Fibroblast of the conjunctiva (primary cell): ENCODE data around the gene SMIM1.

Experiments
- DNase-seq: peaks from one replicate; pipeline ENCODE4 v3.0.0-alpha.2; 2010; ENCODE audit warnings: low read depth

SMIM1 gene, protein sequence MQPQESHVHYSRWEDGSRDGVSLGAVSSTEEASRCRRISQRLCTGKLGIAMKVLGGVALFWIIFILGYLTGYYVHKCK

DNA sequence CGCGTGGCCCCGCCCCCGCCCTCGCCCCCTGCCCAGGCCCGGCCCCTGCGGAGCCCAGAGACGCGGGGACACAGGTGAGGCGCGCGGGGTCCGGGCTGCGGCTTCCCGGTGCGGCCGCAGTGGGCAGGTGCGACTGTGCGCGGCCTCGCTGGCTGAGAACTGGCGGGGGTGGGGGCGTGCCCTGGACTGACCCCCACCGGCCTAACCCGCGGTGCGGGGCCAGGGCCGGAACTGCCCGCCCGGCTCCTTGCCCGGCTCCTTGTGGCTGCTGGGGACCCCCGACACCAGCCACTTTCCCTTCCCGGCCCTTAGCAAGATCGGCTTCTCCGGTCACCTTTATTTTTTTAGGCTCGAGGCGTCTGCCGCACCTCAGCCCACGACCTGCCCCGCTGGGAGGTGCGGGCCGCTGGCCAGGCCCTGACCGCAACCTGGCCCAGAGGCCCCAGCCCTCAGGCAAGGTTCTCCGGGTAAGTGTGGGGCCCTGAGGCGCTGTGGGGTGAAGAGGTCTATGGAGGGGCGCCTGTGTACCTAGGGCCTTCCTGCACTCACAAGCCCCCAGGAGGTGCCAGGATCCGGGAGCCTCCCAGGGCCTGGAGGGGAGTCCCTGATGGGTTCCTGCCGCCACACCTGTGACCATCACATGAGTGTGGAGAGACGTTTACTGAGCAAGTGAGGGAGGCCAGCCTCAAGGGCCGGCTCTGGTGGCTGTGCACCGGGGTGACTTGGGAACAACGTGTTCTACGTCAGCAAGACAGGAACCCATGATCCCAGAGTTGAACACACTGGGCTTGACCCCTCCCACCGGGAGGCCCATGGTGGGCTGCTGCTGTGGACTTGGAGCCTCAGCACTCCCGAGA lies at the start of gene SMIM1:
Gene SMIM1 (plus strand): TSS at position 35 of the 857 bp plus-strand sequence. CDS start 2,625 bp downstream, outside the sequence.
- no peak for DNase-seq

DNA sequence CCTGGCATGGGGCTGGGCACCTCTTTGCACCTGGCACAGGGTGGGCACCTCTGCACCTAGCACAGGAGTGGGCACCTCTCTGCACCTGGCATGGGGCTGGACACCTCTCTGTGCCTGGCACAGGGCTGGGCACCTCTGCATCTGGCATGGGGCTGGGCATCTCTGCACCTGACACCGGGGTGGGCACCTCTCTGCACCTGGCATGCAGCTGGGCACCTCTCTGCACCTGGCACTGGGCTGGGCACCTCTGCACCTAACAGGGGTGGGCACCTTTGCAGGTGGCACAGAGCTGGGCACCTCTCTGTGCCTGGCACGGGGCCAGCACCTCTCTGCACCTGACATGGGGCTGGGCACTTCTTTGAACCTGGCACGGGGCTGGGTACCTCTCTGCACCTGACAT lies 49.7 kb upstream of the SMIM1 start:
- DNase-seq = no peak

DNA sequence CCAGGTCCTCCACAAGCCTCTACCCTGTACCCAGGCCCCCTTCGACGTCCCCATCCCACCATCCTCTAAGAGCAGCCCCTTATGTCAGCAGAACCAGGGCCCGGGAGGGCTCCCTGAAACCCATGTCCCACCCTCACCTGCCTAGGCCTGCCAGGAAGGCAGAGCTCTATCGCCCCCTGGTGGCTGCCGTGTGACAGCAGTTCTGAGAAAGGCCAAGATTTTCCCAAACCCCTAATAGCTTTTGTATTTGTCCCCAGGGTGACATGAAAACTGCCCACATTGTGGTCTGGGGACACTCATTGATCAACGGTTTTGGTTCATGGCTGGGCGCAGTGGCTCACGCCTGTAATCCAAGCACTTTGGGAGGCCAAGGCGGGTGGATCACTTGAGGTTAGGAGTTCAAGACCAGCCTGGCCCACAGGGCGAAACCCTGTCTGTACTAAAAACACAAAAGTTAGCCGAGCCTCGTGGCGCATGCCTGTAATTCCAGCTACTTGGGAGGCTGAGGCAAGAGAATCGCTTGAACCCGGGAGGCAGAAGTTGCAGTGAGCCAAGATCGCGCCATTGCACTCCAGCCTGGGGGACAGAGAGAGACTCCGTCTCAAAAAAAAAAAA lies 48.0 kb upstream of the SMIM1 start:
- peak; percentile 24 for DNase-seq

DNA sequence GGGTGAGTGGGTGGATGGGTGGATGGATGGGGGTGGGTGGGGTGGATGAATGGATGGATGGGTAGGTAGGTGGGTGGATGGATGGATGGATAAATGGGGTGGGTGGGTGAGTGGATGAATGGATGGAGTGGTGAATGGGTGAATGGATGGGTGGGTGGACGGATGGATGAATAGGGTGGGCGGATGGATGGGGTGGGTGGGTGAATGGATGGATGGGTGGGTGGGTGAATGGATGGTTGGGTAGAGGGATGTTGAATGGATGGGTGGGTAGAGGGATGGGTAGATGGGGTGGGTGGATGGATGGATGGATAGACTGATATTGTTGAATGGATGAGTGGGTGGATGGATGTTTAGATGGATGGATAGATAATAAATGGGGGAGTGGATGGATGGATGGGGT lies 47.2 kb upstream of the SMIM1 start:
- no peak for DNase-seq

DNA sequence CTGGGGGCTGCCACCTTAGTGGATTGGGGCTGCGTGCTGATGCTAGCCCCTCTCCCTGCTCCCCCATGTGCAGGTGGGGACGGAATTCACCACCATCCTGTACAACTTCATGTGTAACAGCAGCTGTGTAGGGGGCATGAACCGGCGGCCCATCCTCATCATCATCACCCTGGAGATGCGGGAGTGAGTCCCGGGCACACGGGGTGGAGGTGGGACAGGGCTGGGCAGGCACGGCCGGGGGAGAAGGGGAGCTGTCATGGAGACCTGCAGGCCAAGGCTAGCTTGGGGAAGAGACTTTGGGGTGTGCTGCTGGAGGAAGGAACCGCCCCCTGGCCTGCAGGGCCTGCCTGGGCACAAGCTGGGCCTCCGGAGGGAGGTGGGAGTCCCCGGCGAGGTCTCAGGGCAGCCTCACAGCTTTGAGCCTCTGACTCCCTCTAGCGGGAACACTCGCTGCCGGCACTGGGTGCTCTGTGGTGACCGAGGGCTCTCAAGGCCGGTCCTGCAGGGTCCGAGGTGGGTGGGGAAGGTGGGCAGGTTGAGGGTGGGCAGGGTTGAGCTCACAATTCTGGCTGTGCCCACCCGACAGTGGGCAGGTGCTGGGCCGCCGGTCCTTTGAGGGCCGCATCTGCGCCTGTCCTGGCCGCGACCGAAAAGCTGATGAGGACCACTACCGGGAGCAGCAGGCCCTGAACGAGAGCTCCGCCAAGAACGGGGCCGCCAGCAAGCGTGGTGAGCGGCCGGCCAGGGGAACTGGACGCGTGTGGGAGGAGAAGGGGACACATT lies 45.3 kb upstream of the SMIM1 start:
- DNase-seq = no peak

DNA sequence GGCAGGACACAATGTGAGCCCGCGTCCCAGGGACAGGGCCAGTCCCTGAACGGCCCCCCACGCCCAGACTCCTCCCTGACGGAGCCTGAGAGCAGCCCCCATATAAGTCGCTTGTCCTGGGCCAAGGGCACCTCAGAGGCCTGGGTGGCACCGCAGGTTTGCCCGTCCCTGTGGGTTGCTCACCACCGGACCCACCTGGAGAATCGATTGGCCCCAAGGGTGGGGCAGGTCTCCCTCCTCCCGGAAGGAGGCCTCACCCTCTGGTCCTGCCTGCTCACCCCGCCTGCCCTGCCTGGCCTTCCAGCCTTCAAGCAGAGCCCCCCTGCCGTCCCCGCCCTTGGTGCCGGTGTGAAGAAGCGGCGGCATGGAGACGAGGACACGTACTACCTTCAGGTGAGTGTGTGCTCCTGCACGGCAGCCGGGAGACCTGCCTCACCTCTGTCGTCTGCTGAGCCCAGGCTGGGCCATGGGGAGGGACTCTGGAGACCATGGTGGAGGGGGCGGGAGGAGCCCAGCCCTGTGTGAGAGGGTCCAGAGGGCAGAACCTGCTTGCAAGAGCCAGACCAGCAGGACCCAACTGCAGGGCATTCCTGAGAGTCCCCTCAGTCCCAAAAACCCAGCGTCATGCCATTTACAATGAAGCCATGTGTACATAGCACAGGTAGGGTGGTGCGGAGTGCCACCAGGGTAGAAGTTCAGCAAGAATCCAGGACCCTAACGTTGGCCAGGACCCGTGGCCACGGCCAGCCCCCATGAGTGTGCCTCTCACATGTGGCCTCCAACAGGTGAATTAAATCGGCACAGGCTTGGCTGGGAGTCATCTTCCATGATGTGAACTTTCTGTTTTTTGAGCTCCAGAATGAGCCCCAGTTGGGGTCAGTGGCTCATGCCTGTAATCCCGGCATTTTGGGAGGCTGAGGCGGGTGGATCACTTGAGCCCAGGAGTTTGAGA lies 44.4 kb upstream of the SMIM1 start:
- DNase-seq = no peak

DNA sequence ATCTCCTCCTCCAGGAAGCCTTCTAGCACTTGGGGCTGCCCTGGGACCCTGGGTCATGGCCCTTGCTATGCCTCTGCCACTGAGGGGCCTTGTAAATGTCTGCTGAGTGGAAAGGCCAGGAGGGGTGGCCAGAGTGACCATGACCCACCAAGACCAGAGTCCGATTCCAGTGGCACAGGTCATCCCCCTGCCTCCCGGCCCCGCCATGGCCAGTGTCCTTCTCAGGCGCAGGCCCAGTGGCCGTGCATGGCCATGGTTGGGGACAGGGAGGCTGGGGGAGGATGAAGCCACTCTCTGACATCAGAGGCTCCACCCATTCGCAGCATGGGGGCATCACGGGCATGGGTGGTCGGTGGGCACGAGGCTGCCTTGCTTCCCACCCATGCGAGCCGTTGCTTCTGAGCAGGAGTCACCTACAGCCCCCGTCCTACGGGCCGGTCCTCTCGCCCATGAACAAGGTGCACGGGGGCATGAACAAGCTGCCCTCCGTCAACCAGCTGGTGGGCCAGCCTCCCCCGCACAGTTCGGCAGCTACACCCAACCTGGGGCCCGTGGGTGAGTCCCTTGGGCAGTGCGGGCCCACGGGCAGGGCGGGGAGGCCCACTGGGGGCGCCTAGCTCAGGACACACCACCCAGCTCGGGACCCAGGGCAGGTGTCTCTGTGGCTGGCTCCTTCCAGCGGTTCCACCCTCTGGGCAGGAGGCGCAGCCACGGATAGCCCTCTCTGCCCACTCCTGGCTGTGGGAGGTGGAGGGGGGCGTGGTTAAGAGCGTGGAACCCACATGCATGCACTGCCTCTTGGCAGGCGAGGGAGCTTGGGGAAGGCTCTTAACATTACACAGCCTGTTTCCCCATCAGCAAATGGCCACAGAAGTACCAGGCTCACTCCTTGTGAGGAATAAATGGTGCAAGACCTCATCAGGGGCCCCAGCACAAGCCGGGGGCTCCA lies 42.7 kb upstream of the SMIM1 start:
- DNase-seq = no peak

DNA sequence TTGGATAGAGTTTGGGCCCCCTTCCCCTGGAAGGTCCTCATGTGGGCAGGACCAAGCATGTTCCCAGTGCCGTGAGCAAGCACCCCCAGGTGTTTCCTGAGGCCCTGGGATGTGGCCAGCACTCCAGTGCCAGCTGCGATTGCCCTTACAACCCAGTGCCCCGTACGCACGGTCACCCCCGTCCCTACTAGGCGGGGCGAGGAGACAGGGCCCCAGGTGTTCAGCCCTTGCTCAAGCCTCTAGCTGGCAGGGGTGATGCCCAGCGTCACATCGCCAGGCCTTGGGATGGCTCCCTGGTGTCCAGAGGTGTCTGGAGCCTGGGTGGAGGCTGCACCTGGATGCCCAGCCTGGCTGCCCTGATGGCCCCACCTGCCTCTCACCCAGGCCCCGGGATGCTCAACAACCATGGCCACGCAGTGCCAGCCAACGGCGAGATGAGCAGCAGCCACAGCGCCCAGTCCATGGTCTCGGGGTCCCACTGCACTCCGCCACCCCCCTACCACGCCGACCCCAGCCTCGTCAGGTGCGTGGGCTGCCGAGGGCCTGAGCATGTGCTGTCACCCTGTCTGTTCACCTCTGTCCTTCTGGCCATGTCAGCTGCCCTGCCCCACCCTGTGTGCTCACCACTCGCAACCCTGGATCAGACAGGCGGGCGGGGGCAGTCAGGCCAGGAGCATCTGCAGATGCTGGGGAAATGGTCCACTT lies 41.9 kb upstream of the SMIM1 start:
- DNase-seq = no peak

DNA sequence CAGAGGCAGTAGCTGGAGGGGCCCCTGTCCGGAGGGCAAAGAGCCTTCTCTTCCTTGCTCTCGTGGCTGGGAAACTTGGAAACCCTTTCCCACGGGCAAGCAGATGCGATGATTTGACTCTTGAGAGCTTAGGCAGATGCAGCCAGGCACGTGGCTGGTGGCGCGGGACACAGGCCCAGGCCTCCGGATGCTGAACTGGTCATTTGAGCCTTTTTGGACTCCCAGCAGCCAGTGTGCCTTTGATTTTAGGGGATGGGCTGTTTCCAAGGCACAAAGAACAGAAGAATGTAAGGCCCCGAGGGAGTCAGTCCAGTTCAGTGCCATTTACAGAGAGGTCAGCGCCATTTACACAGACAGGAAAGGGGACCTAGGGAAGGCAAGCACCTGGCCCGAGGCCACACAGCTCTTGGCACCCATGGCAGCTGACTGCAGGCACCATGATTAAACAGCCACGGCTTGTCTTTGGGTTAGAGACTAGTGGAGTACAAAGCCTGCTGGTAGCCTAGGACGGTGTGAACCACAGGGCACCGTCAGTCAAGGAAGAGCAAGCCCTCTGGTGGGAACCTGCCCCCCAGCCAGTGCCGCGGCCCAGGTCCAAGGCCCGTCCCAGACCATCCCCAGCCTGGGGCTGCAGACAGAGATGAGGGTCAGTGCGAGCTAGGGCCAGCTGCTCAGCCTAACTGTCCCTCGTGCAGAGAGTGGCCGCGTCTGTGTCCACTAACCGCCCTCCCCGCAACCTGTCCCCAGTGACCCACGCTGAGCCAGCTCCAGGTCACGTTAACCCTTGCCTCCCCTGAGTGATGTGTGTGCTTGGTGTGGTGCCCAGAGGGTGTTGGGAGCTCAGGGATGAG lies 40.7 kb upstream of the SMIM1 start:
- no peak for DNase-seq

DNA sequence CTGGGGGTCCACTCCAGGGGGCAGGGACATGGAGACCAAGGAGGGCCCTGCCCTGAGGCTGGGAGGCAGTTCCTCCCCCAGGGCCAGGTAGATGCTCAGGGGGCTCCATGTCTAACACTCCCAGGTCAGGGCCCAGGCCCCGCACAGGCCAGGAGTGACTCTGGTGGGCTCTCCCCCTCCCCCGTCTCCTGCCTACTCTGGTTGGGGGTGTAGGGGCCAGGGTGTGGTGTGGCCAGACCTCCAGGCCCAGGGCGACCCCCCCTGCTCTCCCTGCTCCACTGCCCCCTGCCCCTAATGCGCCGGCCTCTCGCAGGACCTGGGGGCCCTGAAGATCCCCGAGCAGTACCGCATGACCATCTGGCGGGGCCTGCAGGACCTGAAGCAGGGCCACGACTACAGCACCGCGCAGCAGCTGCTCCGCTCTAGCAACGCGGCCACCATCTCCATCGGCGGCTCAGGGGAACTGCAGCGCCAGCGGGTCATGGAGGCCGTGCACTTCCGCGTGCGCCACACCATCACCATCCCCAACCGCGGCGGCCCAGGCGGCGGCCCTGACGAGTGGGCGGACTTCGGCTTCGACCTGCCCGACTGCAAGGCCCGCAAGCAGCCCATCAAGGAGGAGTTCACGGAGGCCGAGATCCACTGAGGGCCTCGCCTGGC lies 40.0 kb upstream of the SMIM1 start:
- DNase-seq = no peak

DNA sequence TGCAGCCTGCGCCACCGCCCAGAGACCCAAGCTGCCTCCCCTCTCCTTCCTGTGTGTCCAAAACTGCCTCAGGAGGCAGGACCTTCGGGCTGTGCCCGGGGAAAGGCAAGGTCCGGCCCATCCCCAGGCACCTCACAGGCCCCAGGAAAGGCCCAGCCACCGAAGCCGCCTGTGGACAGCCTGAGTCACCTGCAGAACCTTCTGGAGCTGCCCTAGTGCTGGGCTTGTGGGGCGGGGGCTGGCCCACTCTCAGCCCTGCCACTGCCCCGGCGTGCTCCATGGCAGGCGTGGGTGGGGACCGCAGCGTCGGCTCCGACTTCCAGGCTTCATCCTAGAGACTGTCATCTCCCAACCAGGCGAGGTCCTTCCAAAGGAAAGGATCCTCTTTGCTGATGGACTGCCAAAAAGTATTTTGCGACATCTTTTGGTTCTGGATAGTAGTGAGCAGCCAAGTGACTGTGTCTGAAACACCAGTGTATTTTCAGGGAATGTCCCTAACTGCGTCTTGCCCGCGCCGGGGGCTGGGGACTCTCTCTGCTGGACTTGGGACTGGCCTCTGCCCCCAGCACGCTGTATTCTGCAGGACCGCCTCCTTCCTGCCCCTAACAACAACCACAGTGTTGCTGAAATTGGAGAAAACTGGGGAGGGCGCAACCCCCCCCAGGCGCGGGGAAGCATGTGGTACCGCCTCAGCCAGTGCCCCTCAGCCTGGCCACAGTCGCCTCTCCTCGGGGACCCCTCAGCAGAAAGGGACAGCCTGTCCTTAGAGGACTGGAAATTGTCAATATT lies 39.3 kb upstream of the SMIM1 start:
- DNase-seq = no peak

DNA sequence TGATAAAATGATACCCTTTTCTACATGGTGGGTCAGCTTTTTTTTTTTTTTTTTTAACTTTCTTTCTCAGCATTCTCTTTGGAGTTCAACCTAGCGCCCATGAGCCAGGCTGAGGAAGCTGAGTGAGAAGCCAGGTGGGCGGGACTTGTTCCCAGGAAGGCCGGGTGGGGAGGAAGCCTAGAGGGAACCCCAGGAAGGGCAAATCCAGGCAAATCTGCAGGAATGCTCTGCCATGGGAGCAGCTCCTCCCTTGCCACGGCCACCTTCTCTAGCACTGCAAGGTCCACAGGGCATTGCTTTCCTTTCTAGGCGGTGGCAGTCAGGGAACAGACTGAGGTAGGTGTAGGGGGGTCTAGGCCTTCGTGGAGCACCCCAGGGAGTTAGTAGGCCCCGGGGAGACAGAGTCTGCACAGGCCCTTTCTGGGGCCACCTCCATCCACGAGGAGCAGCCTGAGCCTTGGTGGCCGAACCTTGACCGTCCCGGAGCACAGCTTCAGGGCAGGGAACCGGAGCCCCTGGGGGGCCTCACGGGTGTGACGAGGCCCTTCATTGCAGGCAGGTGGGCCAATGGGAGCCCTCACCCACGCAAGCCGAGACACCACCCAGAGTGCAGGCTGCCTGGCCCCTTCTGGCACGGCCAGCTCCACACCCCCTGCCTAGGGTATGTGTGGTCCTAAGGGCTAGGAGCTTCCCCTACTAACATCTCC lies 38.5 kb upstream of the SMIM1 start:
- DNase-seq = no peak

DNA sequence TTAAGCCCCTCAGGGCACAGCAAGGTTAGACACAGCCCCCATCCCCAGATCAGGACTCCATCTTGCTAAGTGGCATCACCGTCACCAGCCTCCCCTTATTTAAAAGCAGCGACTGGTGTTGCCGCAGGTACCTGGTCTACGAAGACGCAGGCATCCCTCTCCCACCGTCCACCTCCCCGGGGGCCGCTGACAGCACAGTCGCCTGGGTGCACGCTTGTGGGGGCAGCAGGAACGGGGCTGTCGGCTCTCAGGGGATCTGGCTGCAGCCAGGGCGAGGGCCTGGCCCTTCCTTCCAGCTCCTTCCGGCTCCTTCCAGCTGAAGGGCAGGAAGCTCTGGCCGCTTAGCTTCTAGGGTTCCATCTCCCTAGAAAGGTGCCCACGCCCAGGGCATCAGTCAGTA lies 37.9 kb upstream of the SMIM1 start:
- DNase-seq = no peak

DNA sequence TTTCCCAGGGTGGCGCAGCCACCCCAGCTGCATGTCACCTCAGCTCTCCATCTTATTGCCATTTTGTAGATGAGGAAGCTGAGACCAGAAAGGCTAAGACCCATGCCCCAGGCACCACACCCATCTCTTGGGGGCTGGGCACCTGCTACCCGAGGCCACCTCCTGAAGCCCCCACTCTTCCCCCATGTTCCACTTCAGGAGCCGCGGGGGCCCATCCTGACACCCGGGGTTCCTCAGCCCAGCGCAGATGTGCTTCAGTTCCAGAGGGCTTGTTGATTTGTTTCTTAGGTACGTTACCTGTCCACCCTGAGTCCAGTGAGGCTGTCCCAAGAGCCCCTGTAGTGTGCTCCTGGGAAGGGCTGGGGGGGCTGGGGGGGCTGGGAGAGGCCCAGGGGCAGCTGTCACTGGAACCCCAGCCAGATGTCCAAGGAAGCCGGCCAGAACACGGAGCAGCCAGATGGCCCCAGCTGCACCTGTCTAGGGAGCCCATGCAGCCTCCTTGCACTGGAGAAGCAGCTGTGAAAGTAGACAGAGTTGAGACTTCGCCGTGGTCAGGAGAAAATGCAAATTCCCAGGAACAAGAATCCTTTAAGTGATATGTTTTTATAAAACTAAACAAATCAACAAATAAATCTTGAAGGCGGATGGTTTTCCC lies 37.4 kb upstream of the SMIM1 start:
- no peak for DNase-seq

DNA sequence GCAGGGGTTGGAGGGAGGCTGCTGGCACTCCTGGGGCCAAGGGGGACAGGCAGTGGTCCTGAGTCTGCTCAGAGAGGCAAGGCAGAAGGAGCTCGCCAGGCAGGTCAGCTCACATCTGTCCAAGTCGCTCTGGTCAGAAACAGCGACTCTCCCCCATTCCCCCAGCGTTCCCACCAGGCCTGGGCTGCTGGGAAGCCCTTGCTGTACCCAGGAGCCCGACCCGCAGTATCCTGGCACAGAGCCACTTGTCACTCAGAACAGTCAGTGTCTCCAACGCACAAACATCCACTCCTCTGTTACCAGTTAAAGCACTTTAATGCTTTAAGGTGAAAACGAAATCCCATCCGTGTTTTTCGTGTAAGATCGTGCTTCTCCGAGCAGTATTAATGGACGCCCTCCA lies 36.9 kb upstream of the SMIM1 start:
- DNase-seq = no peak

DNA sequence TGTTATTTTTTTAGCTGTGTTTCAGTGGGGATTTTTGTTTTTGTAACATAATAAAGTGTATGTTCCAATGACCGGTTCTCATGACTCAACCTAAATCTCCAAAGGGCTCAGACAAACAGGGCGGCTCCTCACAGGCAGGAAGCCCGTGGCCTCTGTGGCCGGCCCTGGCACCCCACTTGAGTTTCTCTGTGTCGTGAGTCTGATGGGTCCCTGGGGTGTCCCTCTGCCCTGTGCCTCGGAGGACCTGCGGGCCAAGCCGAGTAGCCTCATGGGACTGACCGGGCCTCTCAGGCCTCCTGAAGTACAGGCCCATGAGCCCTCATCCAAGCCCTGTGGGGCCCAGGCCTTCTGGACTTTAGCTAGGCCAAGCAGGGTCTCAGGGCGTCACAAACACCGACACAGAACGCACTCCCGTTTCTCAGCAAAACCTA lies 36.4 kb upstream of the SMIM1 start:
- DNase-seq = no peak
